ENCODE data around the gene AMELY.

- TF ChIP-seq, protein P1, sequence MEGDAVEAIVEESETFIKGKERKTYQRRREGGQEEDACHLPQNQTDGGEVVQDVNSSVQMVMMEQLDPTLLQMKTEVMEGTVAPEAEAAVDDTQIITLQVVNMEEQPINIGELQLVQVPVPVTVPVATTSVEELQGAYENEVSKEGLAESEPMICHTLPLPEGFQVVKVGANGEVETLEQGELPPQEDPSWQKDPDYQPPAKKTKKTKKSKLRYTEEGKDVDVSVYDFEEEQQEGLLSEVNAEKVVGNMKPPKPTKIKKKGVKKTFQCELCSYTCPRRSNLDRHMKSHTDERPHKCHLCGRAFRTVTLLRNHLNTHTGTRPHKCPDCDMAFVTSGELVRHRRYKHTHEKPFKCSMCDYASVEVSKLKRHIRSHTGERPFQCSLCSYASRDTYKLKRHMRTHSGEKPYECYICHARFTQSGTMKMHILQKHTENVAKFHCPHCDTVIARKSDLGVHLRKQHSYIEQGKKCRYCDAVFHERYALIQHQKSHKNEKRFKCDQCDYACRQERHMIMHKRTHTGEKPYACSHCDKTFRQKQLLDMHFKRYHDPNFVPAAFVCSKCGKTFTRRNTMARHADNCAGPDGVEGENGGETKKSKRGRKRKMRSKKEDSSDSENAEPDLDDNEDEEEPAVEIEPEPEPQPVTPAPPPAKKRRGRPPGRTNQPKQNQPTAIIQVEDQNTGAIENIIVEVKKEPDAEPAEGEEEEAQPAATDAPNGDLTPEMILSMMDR (IDR thresholded peaks at IDR 0.05): no peak
- TF ChIP-seq POLR2AphosphoS5 (IDR thresholded peaks at IDR 0.05; ENCODE audit: insufficient read depth in 1 of 2, low read depth in 1 of 2): no peak
Observed at GRCh38 chrY:6948378-6948777, 36.8 kb upstream of the AMELY start.
